Endodermal cell (in vitro differentiated cells): ENCODE measurements around the gene TIMM10. TPM values are rescaled to one million over a fixed set of nuclear protein-coding genes. Genes with fewer than 3 reads are reported as not detected.

ENCODE experiments used
- DNase-seq: peaks from one replicate; pipeline ENCODE4 v3.0.0-alpha.2; 2017
- H3K27ac ChIP-seq: 2 replicates; pipeline ENCODE4 v1.5.1; 2013; ENCODE audit warnings: mild to moderate bottlenecking, low read depth, low read length, moderate library complexity
- H3K27me3 ChIP-seq: 2 replicates; pipeline ENCODE4 v1.6.1; 2013; ENCODE audit warnings: mild to moderate bottlenecking, low read length, moderate library complexity; ENCODE audit not compliant: insufficient read depth, control insufficient read depth, poor library complexity, severe bottlenecking
- H3K36me3 ChIP-seq: 2 replicates; pipeline ENCODE4 v1.7.0; 2013; ENCODE audit warnings: mild to moderate bottlenecking, low read length, moderate library complexity; ENCODE audit not compliant: control insufficient read depth, insufficient read depth
- H3K4me1 ChIP-seq: one replicate; pipeline ENCODE4 v1.7.0; 2013; ENCODE audit warnings: low read length; ENCODE audit not compliant: control insufficient read depth, insufficient read depth
- H3K4me3 ChIP-seq: 2 replicates; pipeline ENCODE4 v1.5.1; 2013; ENCODE audit warnings: mild to moderate bottlenecking, low read length, moderate library complexity
- H3K9ac ChIP-seq: 2 replicates; pipeline ENCODE4 v1.6.1; 2013; ENCODE audit warnings: mild to moderate bottlenecking, low read length, moderate library complexity; ENCODE audit not compliant: poor library complexity, severe bottlenecking; ENCODE audit errors: extremely low read depth
- H3K9me3 ChIP-seq: 2 replicates; pipeline ENCODE4 v1.6.1; 2013; ENCODE audit warnings: mild to moderate bottlenecking, low read length, moderate library complexity; ENCODE audit not compliant: control insufficient read depth
- H3K27ac Mint-ChIP-seq: 2 replicates; pipeline ENCODE4 v1.8.0; 2020; ENCODE audit warnings: mixed read lengths
- H3K27me3 Mint-ChIP-seq: 2 replicates; pipeline ENCODE4 v1.8.0; 2021; ENCODE audit warnings: mild to moderate bottlenecking, mixed read lengths; ENCODE audit not compliant: insufficient read depth
- H3K36me3 Mint-ChIP-seq: 2 replicates; pipeline ENCODE4 v1.8.0; 2020; ENCODE audit warnings: low read depth, mixed read lengths
- H3K4me1 Mint-ChIP-seq: 2 replicates; pipeline ENCODE4 v1.8.0; 2020; ENCODE audit warnings: mixed read lengths
- H3K4me3 Mint-ChIP-seq: 2 replicates; pipeline ENCODE4 v1.8.0; 2020; ENCODE audit warnings: mild to moderate bottlenecking, moderate library complexity, mixed read lengths
- H3K9me3 Mint-ChIP-seq: 2 replicates; pipeline ENCODE4 v1.8.0; 2020; ENCODE audit warnings: mild to moderate bottlenecking, mixed read lengths
- CTCF ChIP-seq: fragments of 200-600 bp; sonication (generic); conservative IDR thresholded peaks from 2 replicates; pipeline ENCODE4 v1.5.0; 2021; ENCODE audit warnings: antibody characterized with exemption, mild to moderate bottlenecking
- WGBS, 2 experiments: methylation state at CpG; one replicate each; pipeline versions ENCODE4 v1.1.5 to v1.1.7; 2013; ENCODE audit warnings: missing lambda C conversion rate in 2 of 2, mixed read lengths in 1 of 2; ENCODE audit not compliant: insufficient coverage in 1 of 2, insufficient read length in 1 of 2; 5-methylcytosine and 5-hydroxymethylcytosine counted together
- total RNA-seq, 2 donors: library from RNA; stranded (reverse); fragmentation: NEBNext Ultra II Directional in 1 of 2; extraction: Animal tissue kit (Norgen Biotek cat#: 25700) in 1 of 2; gene quantifications; 2 replicates in 1 of 2; 3 replicates in 1 of 2; pipeline ENCODE4 v1.2.1, GENCODE V29; 2021

The TIMM10 gene
- total RNA-seq, 2 donors from 2014 or later: 77.4 to 79.8 TPM

GRCh38 chr11:57502870-57503269, 27.7 kb downstream of the TIMM10 start:
- no peaks in the 10 kb centered on the region for H3K36me3 Mint-ChIP-seq
- Histone ChIP-seq H3K9me3 (no peaks in the 10 kb centered on the region), H3K4me3 (no peak overlapping the region), H3K27ac (no peak overlapping the region), H3K9ac (no peak overlapping the region), H3K4me1 (no peaks in the 10 kb centered on the region), H3K36me3 (no peaks in the 10 kb centered on the region), H3K27me3 (no peaks in the 10 kb centered on the region)
- peaks cover 4% of the 10 kb centered on the region for H3K27me3 Mint-ChIP-seq
- no peak for DNase-seq
- H3K27ac Mint-ChIP-seq: no peak overlapping the region
- TF ChIP-seq CTCF: no peak
- peaks cover 33% of the 10 kb centered on the region for H3K4me1 Mint-ChIP-seq
- H3K4me3 Mint-ChIP-seq: no peak overlapping the region
- H3K9me3 Mint-ChIP-seq: no peaks in the 10 kb centered on the region

- 89 to 92% methylated on average over 1 to 3 of the region's 3 CpGs for WGBS, 2 experiments
- H3K36me3 ChIP-seq: no peaks in the 10 kb centered on the region
- H3K36me3 Mint-ChIP-seq: no peaks in the 10 kb centered on the region
- TF ChIP-seq CTCF: no peak
- H3K9me3 ChIP-seq: no peaks in the 10 kb centered on the region
- no peak overlapping the region for H3K27ac Mint-ChIP-seq
- no peaks in the 10 kb centered on the region for H3K9me3 Mint-ChIP-seq
- no peak overlapping the region for H3K4me3 ChIP-seq
- H3K27ac ChIP-seq: no peak overlapping the region
- H3K4me3 Mint-ChIP-seq: no peak overlapping the region
- peaks cover 4% of the 10 kb centered on the region for H3K27me3 Mint-ChIP-seq
- peaks cover 38% of the 10 kb centered on the region for H3K4me1 Mint-ChIP-seq
- no peak overlapping the region for H3K9ac ChIP-seq
- no peak for DNase-seq
- no peaks in the 10 kb centered on the region for H3K4me1 ChIP-seq
- H3K27me3 ChIP-seq: no peaks in the 10 kb centered on the region
Measured at GRCh38 chr11:57502376-57502775, 28.2 kb downstream of the TIMM10 start.

- H3K27ac ChIP-seq: no peak overlapping the region
- Mint-ChIP-seq H3K27ac (no peak overlapping the region), H3K9me3 (no peaks in the 10 kb centered on the region), H3K36me3 (no peaks in the 10 kb centered on the region), H3K4me3 (no peak overlapping the region), H3K27me3 (peaks cover 4% of the 10 kb centered on the region), H3K4me1 (peaks cover 39% of the 10 kb centered on the region)
- H3K36me3 ChIP-seq: no peaks in the 10 kb centered on the region
- DNase-seq: no peak
- no peaks in the 10 kb centered on the region for H3K27me3 ChIP-seq
- H3K9me3 ChIP-seq: no peaks in the 10 kb centered on the region
- TF ChIP-seq CTCF: no peak
- no peak overlapping the region for H3K9ac ChIP-seq
- no peaks in the 10 kb centered on the region for H3K4me1 ChIP-seq
- no peak overlapping the region for H3K4me3 ChIP-seq
- WGBS, 2 experiments: 91 to 94% methylated on average over 4 of the region's 4 CpGs
Measured at GRCh38 chr11:57501953-57502352, 28.6 kb downstream of the TIMM10 start.
